PC-3 (cell line): ENCODE data around the gene HDAC5. TPM values are rescaled to one million over a fixed set of nuclear protein-coding genes. Genes with fewer than 3 reads are reported as not detected.

Source experiments
- ATAC-seq: fragments of 200-7000 bp; cut with Tn5 transposase; 2 replicates; pipeline ENCODE4 v1.9.1; 2020; ENCODE audit warnings: mild to moderate bottlenecking, moderate library complexity
- BruUV-seq: library from RNA; stranded (reverse); fragments of 400-500 nt; replicated peaks from 2 replicates; lab custom pipeline; 2021; lab: Mats Ljungman, UMichigan
- CTCF ChIA-PET: fragments of 300-600 bp; sonication (Branson Sonifier 250); formaldehyde crosslinking; loops from one replicate; lab custom pipeline; 2022; ENCODE audit warnings: antibody characterized with exemption; lab: Charles Lee
- POLR2A ChIA-PET: fragments of 300-600 bp; sonication (Branson Sonifier 250); formaldehyde crosslinking; loops from one replicate; lab custom pipeline; 2022; ENCODE audit warnings: antibody characterized with exemption; ENCODE audit not compliant: unreplicated experiment; lab: Charles Lee
- DNase-seq: peaks from one replicate; pipeline ENCODE4 v3.0.0-alpha.2; 2015
- H2AFZ ChIP-seq: fragments of 300-600 bp; sonication (generic); 2 replicates; pipeline ENCODE4 v1.6.0; 2016; ENCODE audit warnings: antibody characterized with exemption, low read length
- H3F3A ChIP-seq: fragments of 300-600 bp; sonication (generic); one replicate; pipeline ENCODE4 v1.6.0; 2017; ENCODE audit warnings: antibody characterized with exemption, low read length, control low read depth, mild to moderate bottlenecking; ENCODE audit not compliant: unreplicated experiment
- H3K27ac ChIP-seq: fragments of 300-600 bp; sonication (generic); 2 replicates; pipeline ENCODE4 v1.5.1; 2016; ENCODE audit warnings: mild to moderate bottlenecking, low read length
- H3K27me3 ChIP-seq: fragments of 300-600 bp; sonication (generic); 2 replicates; pipeline ENCODE4 v1.6.1; 2016; ENCODE audit warnings: low read length, mixed read lengths
- H3K36me3 ChIP-seq: fragments of 300-600 bp; sonication (generic); 2 replicates; pipeline ENCODE4 v1.6.1; 2016; ENCODE audit warnings: low read depth, mixed run types, low read length, mixed read lengths
- H3K4me1 ChIP-seq: fragments of 300-600 bp; sonication (generic); 2 replicates; pipeline ENCODE4 v1.5.1; 2016; ENCODE audit warnings: low read length; ENCODE audit not compliant: insufficient read depth
- H3K4me2 ChIP-seq: fragments of 300-600 bp; sonication (generic); 2 replicates; pipeline ENCODE4 v1.6.0; 2016; ENCODE audit warnings: low read length
- H3K4me3 ChIP-seq: fragments of 300-600 bp; sonication (generic); 2 replicates; pipeline ENCODE4 v1.5.1; 2016; ENCODE audit warnings: mild to moderate bottlenecking, low read length, mixed read lengths
- H3K79me2 ChIP-seq: fragments of 300-600 bp; sonication (generic); 2 replicates; pipeline ENCODE4 v1.6.1; 2017; ENCODE audit warnings: low read length, mixed read lengths
- H3K9ac ChIP-seq: fragments of 300-600 bp; sonication (generic); 2 replicates; pipeline ENCODE4 v1.6.0; 2016; ENCODE audit warnings: mild to moderate bottlenecking, low read length
- H3K9me2 ChIP-seq: fragments of 300-600 bp; sonication (generic); replicated peaks from 2 replicates; pipeline ENCODE4 v1.6.1; 2016; ENCODE audit warnings: mixed run types, low read length, mixed read lengths
- H3K9me3 ChIP-seq: fragments of 300-600 bp; sonication (generic); 2 replicates; pipeline ENCODE4 v1.6.1; 2016; ENCODE audit warnings: low read length, mixed read lengths
- H4K20me1 ChIP-seq: fragments of 300-600 bp; sonication (generic); 2 replicates; pipeline ENCODE4 v1.6.1; 2016; ENCODE audit warnings: low read length, mixed read lengths
- CTCF ChIP-seq: fragments of 300-600 bp; sonication (generic); conservative IDR thresholded peaks from 2 replicates; pipeline ENCODE4 v1.5.1; 2017; ENCODE audit warnings: antibody characterized with exemption, low read depth, mild to moderate bottlenecking, low read length
- EZH2 ChIP-seq: fragments of 300-600 bp; sonication (generic); IDR thresholded peaks from one replicate; pipeline ENCODE4 v1.6.1; 2017; ENCODE audit warnings: antibody characterized with exemption, mild to moderate bottlenecking, low read length; ENCODE audit not compliant: unreplicated experiment
- EZH2phosphoT487 ChIP-seq: fragments of 300-600 bp; sonication (generic); IDR thresholded peaks from 2 replicates; pipeline ENCODE4 v1.6.1; 2018; ENCODE audit warnings: mild to moderate bottlenecking, antibody characterized with exemption, low read length, borderline replicate concordance
- intact Hi-C: fragments of 100-400 bp; cut with micrococcal nuclease; formaldehyde crosslinking; loops from 2 replicates; pipeline ENCODE4 v1.9.0; 2023
- total RNA-seq: library from RNA; depleted of rRNA; stranded (reverse); fragments of >200 nt; gene quantifications from 2 replicates; pipeline ENCODE4 v1.2.3, GENCODE V29; 2014

The HDAC5 gene
- total RNA-seq, 1 experiment from 2014 or later: 39.1 TPM

- H3K4me2 ChIP-seq: peak overlapping the region; percentile 73
- peak overlapping the region; percentile 63 for H3K9ac ChIP-seq
- peak; percentile 87 for ATAC-seq
- ChIA-PET POLR2A (interaction anchor here (0.5 to 0.7 kb wide), 2 partner anchors 20 to 84 kb away, joined by 3 to 16 read pairs; no protein-coding TSS in a partner anchor), CTCF (interaction anchor here (0.6 to 1.2 kb wide), 3 partner anchors 29 to 82 kb away, joined by 4 to 5 read pairs (median 5); partner anchors contain the start of gene HDAC5)
- TF ChIP-seq EZH2phosphoT487: 0 out of 2 replicates have a peak, but pooled peaks have one; percentile 6
- no peak for TF ChIP-seq CTCF
- peaks cover 18% of the 10 kb centered on the region for H3K4me1 ChIP-seq
- peak overlapping the region; percentile 17; the same call in 1 of the 2 replicates for H3K4me3 ChIP-seq
- H4K20me1 ChIP-seq: no peaks in the 10 kb centered on the region
- H3K9me3 ChIP-seq: no peaks in the 10 kb centered on the region
- H3K79me2 ChIP-seq: no peaks in the 10 kb centered on the region
- no peak overlapping the region for H2AFZ ChIP-seq
- peaks cover 3% of the 10 kb centered on the region for H3F3A ChIP-seq
- no peaks in the 10 kb centered on the region for H3K9me2 ChIP-seq
- intact Hi-C loops: no loop called here
- no TSS peak for BruUV-seq
- peak overlapping the region; percentile 79 for H3K27ac ChIP-seq
- no peaks in the 10 kb centered on the region for H3K27me3 ChIP-seq
- DNase-seq: peak; percentile 92
- peaks cover 4% of the 10 kb centered on the region; the same call in 1 of the 2 replicates for H3K36me3 ChIP-seq
Observed at GRCh38 chr17:44086364-44087311, 36.8 kb downstream of the HDAC5 start.

GRCh38 chr17:44085908-44086307, 37.5 kb downstream of the HDAC5 start:
- Histone ChIP-seq H4K20me1 (no peaks in the 10 kb centered on the region), H3K9ac (peak overlapping the region; percentile 63), H2AFZ (no peak overlapping the region), H3K79me2 (no peaks in the 10 kb centered on the region), H3K9me3 (no peaks in the 10 kb centered on the region), H3K9me2 (no peaks in the 10 kb centered on the region), H3K27me3 (no peaks in the 10 kb centered on the region), H3F3A (peaks cover 3% of the 10 kb centered on the region), H3K27ac (peak overlapping the region; percentile 79), H3K4me3 (no peak overlapping the region), H3K4me1 (peaks cover 18% of the 10 kb centered on the region), H3K4me2 (no peak overlapping the region), H3K36me3 (peaks cover 4% of the 10 kb centered on the region; the same call in 1 of the 2 replicates)
- TF ChIP-seq CTCF: no peak
- TF ChIP-seq EZH2phosphoT487: no peak
- no peak for TF ChIP-seq EZH2
- DNase-seq: no peak
- BruUV-seq: no TSS peak
- ChIA-PET CTCF (no interaction called here), POLR2A (no interaction called here)
- intact Hi-C loops: no loop called here
- no peak for ATAC-seq
